NCI-H1930 (cell line): ENCODE measurements around the gene SLC66A1.

ENCODE experiments used
- DNase-seq, 2 experiments: peaks; one replicate each; lab custom pipeline; 2025; lab: John Stamatoyannopoulos, UW

Gene SLC66A1

DNA sequence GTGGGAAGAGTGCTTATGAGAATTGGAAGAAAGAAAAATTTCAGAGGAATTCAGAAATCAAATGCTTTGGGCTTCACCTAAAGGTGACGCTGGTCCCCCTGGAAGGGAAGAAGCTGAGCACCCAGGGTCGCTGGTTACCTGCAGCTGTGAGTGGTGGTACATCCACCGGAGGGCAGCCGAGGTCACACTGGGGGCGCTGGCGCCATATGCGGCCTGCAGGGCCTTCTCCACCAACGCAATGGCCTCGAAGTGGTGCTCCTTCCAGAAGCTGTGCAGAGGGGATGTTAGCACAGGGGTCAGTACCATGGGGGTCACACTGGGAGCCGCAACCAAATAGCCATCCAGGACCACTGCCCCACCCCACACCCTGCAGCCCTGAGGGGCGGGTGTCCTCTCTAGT, 6.2 kb upstream of the SLC66A1 start:
- DNase-seq: no peak

- no peak for DNase-seq
Observed at GRCh38 chr1:19306941-19307340, 5.2 kb upstream of the SLC66A1 start.

DNA sequence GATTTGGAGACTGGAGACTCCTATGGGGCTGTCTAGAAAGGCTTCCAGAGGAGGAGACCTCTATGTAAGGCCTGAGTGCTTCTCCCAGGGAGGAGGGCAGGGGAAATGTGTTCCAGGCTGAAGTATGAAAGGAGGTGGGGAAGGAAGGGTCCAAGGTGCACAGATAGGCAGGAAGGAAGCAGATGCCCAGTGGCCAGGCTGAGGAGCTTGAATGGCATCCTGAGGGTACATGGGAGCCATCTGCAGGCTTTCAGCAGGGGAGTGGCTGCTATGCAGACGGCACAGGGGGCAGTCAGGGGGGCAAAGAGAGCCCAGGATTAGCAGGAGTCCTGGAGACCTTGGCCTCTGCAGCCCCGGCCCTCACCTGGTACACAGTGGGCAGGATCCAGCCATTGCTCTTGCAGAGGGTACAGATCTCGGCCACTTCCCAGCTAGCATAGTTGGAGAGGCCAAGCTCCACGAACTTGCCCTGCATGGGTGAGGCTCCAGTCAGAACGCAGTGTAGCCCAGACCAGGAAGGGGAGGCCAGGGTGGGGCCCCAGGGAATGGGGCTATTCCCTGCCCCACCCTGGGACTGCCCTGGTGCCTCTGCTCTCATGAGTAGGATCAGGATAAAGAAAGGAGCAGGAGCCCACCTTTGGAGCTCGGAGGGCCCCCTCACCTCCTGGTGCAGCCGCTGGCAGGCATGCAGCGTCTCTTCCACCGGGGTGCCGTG, 4.2 kb upstream of the SLC66A1 start:
- no peak for DNase-seq

DNA sequence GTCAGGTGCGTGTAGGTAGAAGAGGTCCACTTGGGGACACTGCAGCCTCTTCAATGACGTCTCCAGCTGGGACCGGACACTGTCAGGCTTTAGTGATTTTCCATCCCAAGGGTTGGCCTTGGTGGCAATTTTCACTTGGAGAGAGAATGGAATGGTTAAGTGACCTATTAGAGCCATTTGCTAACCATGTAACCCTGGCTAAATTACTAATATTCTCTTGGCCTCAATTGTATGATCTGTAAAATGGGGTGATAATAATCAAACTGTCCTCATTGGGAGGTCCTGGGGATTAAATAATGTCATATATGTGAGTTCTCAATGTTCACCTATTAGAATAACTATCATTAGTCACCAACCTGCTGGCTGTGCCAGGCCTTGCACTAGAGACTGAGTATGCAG, 3.6 kb upstream of the SLC66A1 start:
- DNase-seq: no peak

DNA sequence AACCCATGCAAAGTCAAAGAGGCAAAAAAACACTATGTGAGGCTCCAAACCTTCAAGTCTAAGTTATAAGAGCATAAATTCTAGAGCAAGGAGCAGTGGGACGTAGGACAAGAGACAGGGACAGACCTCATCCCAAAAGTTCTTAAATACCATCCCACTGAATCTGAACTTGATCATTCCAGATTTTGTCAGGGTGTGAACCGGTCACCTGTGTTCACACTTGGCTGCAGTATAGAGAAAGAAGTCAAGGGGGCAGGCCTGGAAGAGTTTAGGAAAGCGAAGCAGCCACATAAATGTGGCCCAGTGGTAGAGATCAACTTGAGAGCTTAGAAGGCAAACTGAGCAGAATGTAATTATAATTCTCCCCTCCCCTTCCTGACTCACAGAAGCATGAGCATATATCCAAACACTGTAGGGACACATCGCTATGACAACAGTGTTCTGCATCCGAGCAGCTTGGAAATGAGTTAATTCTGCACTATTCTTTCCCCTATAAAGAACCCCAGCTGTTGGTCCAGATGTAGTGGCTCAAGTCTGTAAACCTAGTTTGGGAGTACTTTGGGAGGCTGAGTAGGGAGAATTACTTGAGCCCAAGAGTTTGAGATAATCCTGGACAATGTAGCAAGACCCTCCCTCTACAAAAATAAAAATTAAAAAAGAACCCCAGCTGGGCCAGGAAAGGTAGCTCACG, 2.9 kb upstream of the SLC66A1 start:
- DNase-seq: no peak

- DNase-seq: no peak
Observed at GRCh38 chr1:19310061-19310460, 2.1 kb upstream of the SLC66A1 start.

GRCh38 chr1:19310720-19311502, 1.2 kb upstream of the SLC66A1 start:
- no peak for DNase-seq

- no peak for DNase-seq
Observed at GRCh38 chr1:19311503-19311930, 609 bp upstream of the SLC66A1 start.

GRCh38 chr1:19312782-19313635, 883 bp downstream of the SLC66A1 start:
- no peak for DNase-seq

DNA sequence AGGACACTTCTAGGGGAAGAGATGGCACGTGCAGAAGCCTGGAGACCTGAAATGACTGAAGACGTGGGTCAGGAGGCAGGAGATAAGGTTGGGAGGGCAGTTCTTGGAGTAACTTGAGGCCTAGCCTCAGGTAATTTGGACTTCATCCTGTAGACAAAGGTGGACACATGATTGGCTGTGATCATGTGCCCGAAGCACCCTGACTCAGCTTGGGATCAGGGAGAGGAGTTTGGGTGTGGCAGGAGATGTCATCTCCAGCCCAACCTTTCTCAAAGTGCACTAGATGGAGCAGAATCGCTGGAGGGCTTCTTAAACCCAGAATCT, 1.5 kb downstream of the SLC66A1 start:
- DNase-seq: no peak

DNA sequence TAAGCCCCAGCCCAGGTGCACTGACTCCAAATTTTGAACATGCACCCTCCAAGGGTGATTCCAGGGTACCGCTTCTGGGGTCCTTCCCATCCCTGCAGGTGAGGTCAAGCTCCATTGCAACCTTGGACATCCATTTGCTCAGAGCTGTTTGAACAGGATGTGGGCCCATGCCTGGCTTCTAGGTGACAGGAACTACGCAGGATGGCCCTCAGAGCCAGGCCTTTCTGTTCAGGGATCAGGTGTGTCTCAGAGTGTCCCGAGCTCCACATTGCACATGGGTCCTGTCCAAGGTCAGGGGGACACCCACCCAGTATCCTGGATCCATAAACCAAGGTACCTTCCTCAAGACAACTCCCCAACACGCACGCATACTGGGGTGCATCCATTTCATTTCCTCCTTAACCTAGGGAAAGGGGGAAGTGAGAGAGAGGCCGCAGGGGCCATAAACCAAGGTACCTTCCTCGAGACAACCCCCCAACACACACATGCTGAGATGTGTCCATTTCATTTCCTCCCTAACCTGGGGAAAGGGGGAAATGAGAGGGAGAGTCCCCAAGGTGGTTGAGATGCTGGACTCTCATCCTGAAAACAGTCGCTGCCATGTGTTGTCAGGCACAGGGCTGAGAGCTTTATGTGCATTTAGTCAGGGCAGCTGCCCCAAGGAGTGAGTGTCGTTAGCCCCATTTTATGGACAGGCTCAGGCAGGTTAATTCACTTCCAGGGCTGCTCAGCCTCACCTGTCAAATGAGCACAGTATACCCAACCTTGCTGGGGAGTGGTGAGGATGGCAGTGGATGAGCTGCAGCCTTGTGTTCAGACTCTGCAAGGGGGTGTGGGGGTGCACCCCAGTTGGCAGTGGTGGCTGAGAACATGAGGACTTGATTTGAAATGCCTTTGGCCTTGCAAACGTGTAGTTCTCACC, 2.1 kb downstream of the SLC66A1 start:
- no peak for DNase-seq

- DNase-seq: no peak
Observed at GRCh38 chr1:19315378-19316198, 3.5 kb downstream of the SLC66A1 start.

DNA sequence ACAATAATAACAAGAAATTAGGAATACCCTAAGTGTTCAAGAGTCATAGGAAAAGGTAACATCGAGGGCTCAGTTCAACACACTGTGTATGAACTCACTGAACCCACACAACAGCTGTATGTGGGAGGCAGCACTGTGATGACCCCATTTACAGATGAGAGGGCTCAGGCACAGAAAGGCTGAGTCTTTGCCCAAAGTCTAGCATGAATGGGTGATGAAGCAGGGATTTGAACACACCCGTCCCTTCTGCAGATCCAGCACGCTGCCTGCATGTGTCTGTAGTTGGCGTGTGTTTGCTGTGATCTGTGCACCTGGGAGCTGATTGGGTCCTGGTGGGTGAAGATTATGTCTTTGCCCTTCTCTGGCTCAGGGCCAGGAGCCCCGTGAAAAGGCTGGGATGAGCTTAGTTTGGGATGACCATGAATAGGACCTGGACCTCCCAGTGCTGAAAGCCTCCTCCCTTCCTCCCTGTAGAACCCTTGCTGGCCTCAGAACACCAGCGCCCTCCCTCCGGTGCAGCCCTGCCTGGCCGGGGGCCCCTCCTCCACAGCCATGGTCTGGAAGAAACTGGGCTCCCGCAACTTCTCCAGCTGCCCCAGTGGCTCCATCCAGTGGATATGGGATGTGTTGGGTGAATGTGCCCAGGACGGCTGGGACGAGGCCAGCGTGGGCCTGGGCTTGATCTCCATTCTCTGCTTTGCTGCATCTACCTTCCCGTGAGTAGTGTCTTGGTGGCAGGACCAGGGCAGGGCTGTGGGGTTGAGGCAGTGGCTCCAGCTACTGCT, 5.2 kb downstream of the SLC66A1 start:
- no peak for DNase-seq

DNA sequence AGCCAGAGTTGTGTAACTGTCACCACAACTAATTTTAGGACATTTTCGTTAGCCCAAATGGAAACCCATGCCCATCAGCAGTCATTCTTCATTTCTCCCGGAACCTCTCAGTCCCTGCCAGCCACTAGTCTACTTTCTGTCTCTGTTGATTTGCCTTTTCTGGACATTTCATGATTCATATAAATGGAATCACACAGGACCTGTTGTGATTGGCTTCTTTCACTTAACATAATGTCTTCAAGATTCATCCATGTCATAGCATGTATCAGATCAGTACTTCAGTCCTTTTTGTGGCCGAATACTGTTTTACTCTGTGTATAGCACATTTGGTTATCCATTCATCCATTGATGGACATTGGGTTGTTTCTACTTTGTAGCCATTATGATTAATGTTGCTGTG, 7.1 kb downstream of the SLC66A1 start:
- no peak for DNase-seq

- DNase-seq: no peak
Observed at GRCh38 chr1:19321071-19321470, 8.9 kb downstream of the SLC66A1 start.

GRCh38 chr1:19322481-19322880, 10.4 kb downstream of the SLC66A1 start:
- no peak for DNase-seq

DNA sequence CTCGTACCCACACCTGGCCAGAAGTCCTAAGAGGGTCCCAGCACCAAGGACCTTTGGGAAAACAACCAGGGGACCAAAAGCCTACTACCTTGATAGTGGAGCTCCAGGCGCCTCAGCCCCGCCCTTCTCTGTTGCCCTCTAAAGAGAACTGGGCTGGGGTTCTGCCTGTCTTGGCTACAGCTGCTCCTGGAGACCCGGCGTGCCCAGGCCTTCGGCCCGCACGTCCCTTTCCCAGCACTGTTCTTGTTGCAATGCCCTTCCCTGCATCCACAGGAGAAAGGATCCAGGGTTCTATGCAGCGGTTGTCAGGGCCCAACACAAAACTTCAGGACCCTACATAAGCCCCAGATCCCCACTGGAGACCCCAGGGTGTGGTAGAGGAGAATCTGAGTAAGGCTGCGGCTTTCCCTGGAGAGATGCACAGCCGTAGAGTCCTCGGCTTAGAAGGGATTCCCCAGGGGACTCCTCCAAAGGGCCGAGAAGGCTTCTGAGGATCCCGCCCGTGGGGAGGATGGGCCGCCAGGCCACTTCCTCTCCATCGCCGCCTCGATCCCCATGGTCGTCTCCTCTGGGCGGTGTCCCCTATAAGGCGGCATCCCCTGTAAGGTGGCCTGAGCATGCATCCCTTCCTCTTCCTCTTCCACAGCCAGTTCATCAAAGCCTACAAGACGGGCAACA, 12.0 kb downstream of the SLC66A1 start:
- no peak for DNase-seq

DNA sequence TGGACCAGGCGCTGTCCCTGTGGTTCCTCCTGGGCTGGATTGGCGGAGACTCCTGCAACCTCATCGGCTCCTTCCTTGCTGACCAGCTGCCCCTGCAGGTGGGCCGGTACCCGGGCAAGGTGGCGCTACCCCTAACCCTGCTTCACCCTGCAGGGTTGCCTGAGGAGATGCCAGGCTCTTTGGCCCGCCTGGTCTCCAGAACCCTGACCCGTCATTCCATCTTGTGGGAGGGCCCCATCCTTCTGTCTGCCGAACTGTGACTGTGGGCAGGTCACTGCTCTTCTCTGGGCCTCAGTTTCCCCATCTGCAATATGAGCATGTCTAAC, 12.5 kb downstream of the SLC66A1 start:
- DNase-seq: no peak

GRCh38 chr1:19325368-19325957, 13.3 kb downstream of the SLC66A1 start:
- no peak for DNase-seq
